Measurements from ENCODE around the gene DEXI. TPM values are rescaled to one million over a fixed set of nuclear protein-coding genes. Genes with fewer than 3 reads are reported as not detected.

DEXI gene
- total RNA-seq, result 11.3 TPM

DNA sequence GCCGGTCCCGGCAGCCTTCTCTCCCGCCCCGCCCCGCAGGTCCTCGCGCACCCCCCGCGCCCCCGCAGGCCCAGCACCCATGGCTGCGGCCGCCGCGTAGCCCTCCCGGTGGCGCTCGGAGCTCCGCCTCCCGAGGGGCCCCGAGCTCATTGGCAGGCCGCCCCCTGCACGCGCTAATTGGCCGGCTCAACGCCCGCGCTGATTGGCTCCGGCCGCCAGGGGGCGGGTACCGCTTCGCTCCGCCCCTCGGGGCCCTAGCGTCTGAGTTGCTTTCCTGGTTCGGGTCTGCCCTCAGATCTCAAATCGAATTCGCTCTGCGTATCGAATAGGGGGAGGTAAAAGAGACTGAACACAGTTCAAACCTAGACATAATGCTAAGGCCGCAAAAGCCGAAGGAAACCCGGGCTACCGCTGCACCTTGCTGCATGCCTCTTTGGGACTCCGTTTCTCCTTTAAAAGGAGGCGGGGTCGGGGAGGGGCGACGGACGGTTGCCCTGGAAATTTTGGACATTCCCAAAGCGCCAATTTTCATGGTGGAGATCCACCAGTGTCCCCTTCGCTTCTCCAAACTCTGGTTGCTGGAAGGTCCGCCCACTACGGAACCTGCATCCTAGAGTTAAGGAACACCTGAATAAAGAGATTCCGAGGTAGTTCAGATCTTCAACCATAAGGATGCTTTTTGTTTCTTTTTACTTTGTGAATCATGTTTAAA is at the start of gene DEXI:
Gene DEXI, minus strand, starts transcription at position 117 of the 712 bp plus-strand sequence. CDS start 463 bp downstream, outside the sequence.

DNA sequence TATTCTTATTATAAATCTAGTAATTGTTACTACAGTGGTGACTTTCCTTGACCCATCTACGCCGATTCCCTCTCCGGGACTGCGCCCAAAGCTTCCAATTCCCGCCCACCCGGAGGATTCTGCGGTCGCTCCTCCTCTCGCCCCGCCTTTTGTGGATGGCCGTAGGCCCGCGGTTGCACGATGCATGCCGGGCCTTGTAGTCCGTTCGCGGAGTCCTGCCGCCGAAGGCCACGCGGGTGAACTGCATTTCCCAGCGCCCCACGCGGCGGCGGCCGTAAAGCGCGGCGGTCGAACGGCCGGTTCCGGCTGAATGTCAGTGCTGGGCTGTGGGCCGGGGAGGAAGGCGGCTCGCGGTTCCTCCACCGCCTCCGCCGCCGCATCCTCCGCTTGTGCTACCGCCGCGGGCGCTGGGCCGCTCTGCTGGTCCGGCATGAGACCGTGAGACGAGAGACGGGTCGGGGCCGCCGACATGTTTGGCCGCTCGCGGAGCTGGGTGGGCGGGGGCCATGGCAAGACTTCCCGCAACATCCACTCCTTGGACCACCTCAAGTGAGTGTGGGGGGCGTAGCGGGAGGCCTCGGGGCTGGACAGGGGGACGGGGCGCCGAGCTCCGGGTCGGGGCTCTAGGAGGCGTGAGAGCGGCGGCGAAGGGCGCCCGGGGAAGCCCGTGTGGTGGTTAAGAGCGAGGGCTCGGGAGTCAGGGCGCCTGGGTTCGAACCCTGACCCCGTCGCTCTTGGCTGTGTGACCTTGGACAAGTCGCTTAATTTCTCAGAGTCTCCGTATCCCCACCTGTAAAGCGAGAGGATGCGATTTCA is 2.2 kb upstream of the DEXI start, which contains the start of gene CLEC16A:
Gene CLEC16A, plus strand, starts transcription at position 316 of the 816 bp plus-strand sequence. Its CDS starts 154 bp downstream, at position 470.

Other genes with a start within 250 kb of the DEXI start
- gene TEKT5, start 247.5 kb downstream of the DEXI start, total RNA-seq, result 2.8 TPM
- gene NUBP1, start 198.6 kb downstream of the DEXI start, total RNA-seq, result 12.2 TPM
- 31.9 TPM for gene TVP23A, start 123.7 kb downstream of the DEXI start, total RNA-seq
- 0.31 TPM for gene CIITA, start 65.3 kb downstream of the DEXI start, total RNA-seq
- 38.5 TPM for gene CLEC16A, start 2.1 kb upstream of the DEXI start, total RNA-seq